Activated CD4-positive, alpha-beta T cell treated with anti-CD3 and anti-CD28 coated beads for 36 hours (primary cell): ENCODE measurements around the gene VOPP1. TPM values are rescaled to one million over a fixed set of nuclear protein-coding genes. Genes with fewer than 3 reads are reported as not detected.

Experiments
- ATAC-seq: fragments of 200-7000 bp; cut with Tn5 transposase; one replicate; pipeline ENCODE4 v1.10.0; 2021; ENCODE audit warnings: mild to moderate bottlenecking, moderate library complexity
- CTCF ChIA-PET: fragments of 350-600 bp; sonication (Branson Sonifier 250); formaldehyde crosslinking; loops from one replicate; lab custom pipeline; 2021; ENCODE audit warnings: antibody characterized with exemption; lab: Charles Lee
- POLR2A ChIA-PET: fragments of 350-600 bp; sonication (Branson Sonifier 250); formaldehyde crosslinking; loops from one replicate; lab custom pipeline; 2021; ENCODE audit warnings: antibody characterized with exemption, inconsistent platforms; lab: Charles Lee
- DNase-seq: peaks from one replicate; pipeline ENCODE4 v3.0.0-alpha.2; 2020
- H3K27ac Mint-ChIP-seq: one replicate; pipeline ENCODE4 v1.8.0; 2021; ENCODE audit warnings: mixed read lengths
- H3K27me3 Mint-ChIP-seq: one replicate; pipeline ENCODE4 v1.8.0; 2021; ENCODE audit warnings: mixed read lengths
- H3K36me3 Mint-ChIP-seq: one replicate; pipeline ENCODE4 v1.8.0; 2021; ENCODE audit warnings: low read depth, mixed read lengths
- H3K4me1 Mint-ChIP-seq: one replicate; pipeline ENCODE4 v1.8.0; 2021; ENCODE audit warnings: mixed read lengths
- H3K4me3 Mint-ChIP-seq: one replicate; pipeline ENCODE4 v1.8.0; 2021; ENCODE audit warnings: mild to moderate bottlenecking, moderate library complexity, mixed read lengths
- H3K9me3 Mint-ChIP-seq: one replicate; pipeline ENCODE4 v1.8.0; 2021; ENCODE audit warnings: low read depth, mixed read lengths
- intact Hi-C, 2 experiments: fragments of 100-400 bp; cut with DNase I in 1 of 2; cut with micrococcal nuclease in 1 of 2; formaldehyde crosslinking; loops; one replicate each; pipeline versions ENCODE4 v1.14.2 to v1.15.1; 2022 to 2024; cut with DNase I, micrococcal nuclease
- total RNA-seq, 2 experiments: library from RNA; stranded (reverse); gene quantifications; one replicate each; pipeline ENCODE4 v1.2.3, GENCODE V29; 2021

The VOPP1 gene
- total RNA-seq, 2 experiments from 2014 or later = 63.7 to 64.2 TPM

DNA sequence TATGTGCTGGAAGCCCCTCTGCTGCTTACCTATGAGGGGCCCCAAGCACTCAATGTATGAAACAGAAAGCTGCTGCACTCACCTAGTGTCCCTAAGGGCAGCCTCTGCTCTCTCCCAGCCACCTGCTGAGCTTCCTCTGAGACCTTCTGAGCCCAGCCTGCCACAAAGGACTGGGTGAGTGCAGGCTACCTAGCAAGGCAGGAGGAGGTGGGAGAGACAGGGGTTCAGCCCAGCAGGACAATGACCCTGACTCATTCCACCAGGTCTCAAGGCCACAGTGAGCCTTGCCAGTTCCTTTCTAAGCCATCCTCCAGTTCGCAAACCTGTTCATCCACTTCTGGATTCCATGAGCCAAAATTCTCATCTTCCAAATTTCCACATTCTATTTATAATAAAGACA, 16.3 kb downstream of the VOPP1 start:
- no peak overlapping the region for H3K4me3 Mint-ChIP-seq
- no peaks in the 10 kb centered on the region for H3K9me3 Mint-ChIP-seq
- H3K36me3 Mint-ChIP-seq = peaks cover 33% of the 10 kb centered on the region
- DNase-seq (no peak), ATAC-seq (no peak)
- H3K27me3 Mint-ChIP-seq = no peaks in the 10 kb centered on the region
- intact Hi-C loops = loop anchor here (1.0 to 2.0 kb wide), 3 partner anchors 15 to 21 kb away; no protein-coding TSS in a partner anchor
- ChIA-PET CTCF (interaction anchor here (0.6 to 1.3 kb wide), 4 partner anchors 9 to 23 kb away, joined by 3 to 8 read pairs (median 5); no protein-coding TSS in a partner anchor), POLR2A (interaction anchor here (4.3 kb wide), 1 partner anchor 22 kb away, joined by 25 read pairs; no protein-coding TSS in a partner anchor)
- peaks cover 94% of the 10 kb centered on the region for H3K4me1 Mint-ChIP-seq
- peak overlapping the region; percentile 69 for H3K27ac Mint-ChIP-seq

DNA sequence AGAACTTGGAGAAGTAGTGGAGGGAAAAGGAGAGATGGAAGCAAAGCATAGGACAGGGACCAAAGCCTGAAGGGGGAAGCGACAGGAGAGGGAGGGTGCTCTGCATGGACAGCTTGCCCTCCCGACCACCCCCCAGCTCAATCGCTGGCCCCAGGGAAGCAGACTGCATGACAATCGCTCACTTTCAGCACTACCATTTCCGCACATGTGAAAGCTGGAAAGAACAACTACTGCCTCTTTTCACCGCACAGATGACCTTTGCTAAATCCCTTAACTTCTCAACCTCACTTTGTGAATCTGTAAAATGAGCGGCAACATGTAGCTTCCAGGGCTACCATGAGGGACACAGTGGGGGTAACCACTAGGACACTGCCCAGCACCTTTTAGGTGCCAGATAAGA, 17.1 kb downstream of the VOPP1 start:
- ATAC-seq = no peak
- no peak for DNase-seq
- no peak overlapping the region for H3K4me3 Mint-ChIP-seq
- intact Hi-C loops = no loop called here
- ChIA-PET CTCF (interaction anchor here (1.0 to 1.4 kb wide), 5 partner anchors 8 to 33 kb away, joined by 3 to 8 read pairs (median 4); no protein-coding TSS in a partner anchor), POLR2A (interaction anchor here (4.3 kb wide), 1 partner anchor 21 kb away, joined by 25 read pairs; no protein-coding TSS in a partner anchor)
- peaks cover 30% of the 10 kb centered on the region for H3K36me3 Mint-ChIP-seq
- no peaks in the 10 kb centered on the region for H3K27me3 Mint-ChIP-seq
- H3K9me3 Mint-ChIP-seq = no peaks in the 10 kb centered on the region
- peaks cover 94% of the 10 kb centered on the region for H3K4me1 Mint-ChIP-seq
- peak overlapping the region; percentile 51 for H3K27ac Mint-ChIP-seq

DNA sequence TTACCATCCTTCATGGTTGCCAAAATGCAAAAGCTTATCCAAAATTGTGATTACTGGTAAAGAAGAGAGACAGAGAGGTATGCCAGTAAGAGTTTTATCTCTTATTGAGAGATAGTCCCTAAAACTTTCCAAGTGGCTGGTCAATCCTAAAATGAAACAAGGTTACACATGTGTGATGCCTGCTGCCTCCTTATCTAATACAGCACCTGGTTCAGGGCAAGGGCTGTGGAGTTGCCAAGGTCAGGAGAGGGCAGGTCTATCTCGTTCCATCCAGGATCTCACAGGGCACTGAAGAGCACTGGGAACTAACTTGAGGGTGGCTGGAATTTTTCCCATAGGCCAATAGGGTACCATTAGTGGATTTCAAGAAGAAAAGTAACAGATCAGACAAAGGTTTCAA, 18.3 kb downstream of the VOPP1 start:
- intact Hi-C loops = no loop called here
- H3K27ac Mint-ChIP-seq = no peak overlapping the region
- ATAC-seq (no peak), DNase-seq (no peak)
- no peaks in the 10 kb centered on the region for H3K9me3 Mint-ChIP-seq
- ChIA-PET POLR2A (interaction anchor here (0.6 to 4.3 kb wide), 2 partner anchors 20 to 37 kb away, joined by 5 to 25 read pairs; no protein-coding TSS in a partner anchor), CTCF (interaction anchor here (0.7 to 1.4 kb wide), 4 partner anchors 8 to 40 kb away, joined by 3 to 4 read pairs (median 4); no protein-coding TSS in a partner anchor)
- peaks cover 94% of the 10 kb centered on the region for H3K4me1 Mint-ChIP-seq
- peaks cover 29% of the 10 kb centered on the region for H3K36me3 Mint-ChIP-seq
- no peak overlapping the region for H3K4me3 Mint-ChIP-seq
- H3K27me3 Mint-ChIP-seq = no peaks in the 10 kb centered on the region

DNA sequence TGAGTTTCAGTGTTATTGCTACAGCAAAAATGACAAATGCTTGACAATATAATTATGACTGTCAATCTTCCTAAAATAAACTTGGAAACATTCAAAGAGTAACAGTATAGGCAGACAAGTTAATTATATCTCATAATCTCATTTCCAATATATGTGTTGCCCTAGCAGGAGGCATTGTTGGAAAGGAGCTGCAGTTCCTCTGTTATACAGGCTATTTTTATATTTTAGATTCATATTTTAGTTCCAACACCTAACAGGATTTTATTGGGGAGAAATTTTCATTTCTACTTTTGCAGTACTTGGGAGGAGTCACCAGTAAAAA, 19.3 kb downstream of the VOPP1 start:
- no peak for ATAC-seq

DNA sequence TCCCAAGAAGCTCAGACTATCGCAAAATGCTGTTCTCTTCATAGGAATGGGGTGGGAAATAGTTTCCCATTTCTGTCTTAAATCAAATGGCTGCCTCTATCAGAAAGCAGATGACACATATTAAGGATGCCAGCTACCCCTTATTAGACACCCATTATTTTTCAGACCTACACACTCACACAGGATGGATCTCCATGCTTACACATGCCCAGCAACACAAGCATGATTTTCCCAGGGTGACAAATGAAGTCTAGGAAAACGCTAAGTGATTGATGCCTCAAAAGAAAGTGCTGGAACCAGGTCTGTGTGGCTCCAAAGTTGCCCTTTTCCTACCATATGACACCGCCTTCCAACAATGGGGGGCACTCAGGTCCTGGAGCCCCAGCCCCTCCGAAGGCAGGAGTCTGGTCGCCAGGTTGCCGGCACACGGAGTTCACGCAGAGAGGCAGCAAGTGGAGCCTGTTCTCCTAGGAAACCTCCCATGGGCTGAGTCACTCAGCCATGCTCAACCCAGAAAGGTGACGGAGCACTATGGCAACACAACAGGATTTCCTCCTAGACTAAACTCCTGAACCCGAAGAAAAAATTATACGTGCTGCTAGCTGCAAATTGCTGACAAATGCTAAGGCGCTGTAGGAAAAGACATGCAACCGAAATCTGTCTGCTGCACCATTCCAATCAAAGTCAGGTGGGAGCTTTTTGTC, 19.8 kb downstream of the VOPP1 start:
- Mint-ChIP-seq H3K9me3 (no peaks in the 10 kb centered on the region), H3K27me3 (no peaks in the 10 kb centered on the region), H3K4me3 (no peak overlapping the region), H3K36me3 (peaks cover 31% of the 10 kb centered on the region), H3K4me1 (peaks cover 96% of the 10 kb centered on the region), H3K27ac (no peak overlapping the region)
- ATAC-seq = no peak
- DNase-seq = no peak
- ChIA-PET CTCF (interaction anchor here (0.6 to 2.4 kb wide), 3 partner anchors 18 to 137 kb away, joined by 3 to 9 read pairs (median 4); no protein-coding TSS in a partner anchor), POLR2A (interaction anchor here (4.3 kb wide), 1 partner anchor 19 kb away, joined by 25 read pairs; no protein-coding TSS in a partner anchor)
- intact Hi-C loops = no loop called here

More for the DNA sequence above, 19.3 kb downstream of the VOPP1 start:
- H3K9me3 Mint-ChIP-seq = no peaks in the 10 kb centered on the region
- CTCF ChIA-PET = interaction anchor here (0.6 to 2.4 kb wide), 2 partner anchors 18 to 45 kb away, joined by 4 to 9 read pairs; no protein-coding TSS in a partner anchor
- POLR2A ChIA-PET = interaction anchor here (4.3 kb wide), 1 partner anchor 19 kb away, joined by 25 read pairs; no protein-coding TSS in a partner anchor
- peaks cover 96% of the 10 kb centered on the region for H3K4me1 Mint-ChIP-seq
- intact Hi-C loops = no loop called here
- peaks cover 29% of the 10 kb centered on the region for H3K36me3 Mint-ChIP-seq
- no peak for DNase-seq
- H3K27ac Mint-ChIP-seq = no peak overlapping the region
- H3K27me3 Mint-ChIP-seq = no peaks in the 10 kb centered on the region
- no peak overlapping the region for H3K4me3 Mint-ChIP-seq

DNA sequence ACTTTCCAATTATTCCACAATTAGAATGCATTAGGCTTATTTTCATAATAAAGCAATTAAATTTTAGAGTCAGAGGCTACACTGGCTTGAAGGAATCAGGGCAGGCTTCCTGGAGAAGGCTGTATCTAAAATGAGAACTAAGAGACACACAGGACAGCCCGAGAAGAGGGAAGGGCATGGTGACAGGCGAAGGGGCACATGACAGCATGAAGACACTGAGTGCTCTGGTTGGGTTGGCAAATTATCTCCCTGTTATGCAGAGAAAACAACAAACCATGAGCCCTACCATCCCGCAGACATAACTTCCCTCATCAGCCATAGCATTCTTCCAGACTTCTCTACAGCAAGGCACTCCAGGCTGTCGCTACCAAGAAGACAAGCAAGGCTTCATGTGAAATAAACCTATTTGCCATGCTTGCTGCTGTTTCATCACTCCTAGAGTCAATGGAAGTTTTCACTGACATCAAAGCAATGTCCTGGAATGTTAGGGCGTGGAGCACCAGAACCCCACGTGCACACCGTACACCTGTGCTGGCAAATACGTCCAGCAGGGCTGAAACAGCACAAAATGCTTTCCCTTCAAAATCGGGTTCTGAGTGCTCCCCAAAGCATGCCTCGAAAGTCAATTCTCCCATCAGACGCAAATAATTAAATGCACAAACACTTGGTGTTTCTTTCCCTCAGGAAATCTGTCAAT, 21.3 kb downstream of the VOPP1 start:
- ATAC-seq (no peak), DNase-seq (no peak)
- H3K27me3 Mint-ChIP-seq = no peaks in the 10 kb centered on the region
- ChIA-PET POLR2A (no interaction called here), CTCF (interaction anchor here (0.6 to 2.4 kb wide), 2 partner anchors 13 to 16 kb away, joined by 3 to 9 read pairs; no protein-coding TSS in a partner anchor)
- peaks cover 94% of the 10 kb centered on the region for H3K4me1 Mint-ChIP-seq
- intact Hi-C loops = no loop called here
- peaks cover 30% of the 10 kb centered on the region for H3K36me3 Mint-ChIP-seq
- H3K9me3 Mint-ChIP-seq = no peaks in the 10 kb centered on the region
- no peak overlapping the region for H3K4me3 Mint-ChIP-seq
- no peak overlapping the region for H3K27ac Mint-ChIP-seq

DNA sequence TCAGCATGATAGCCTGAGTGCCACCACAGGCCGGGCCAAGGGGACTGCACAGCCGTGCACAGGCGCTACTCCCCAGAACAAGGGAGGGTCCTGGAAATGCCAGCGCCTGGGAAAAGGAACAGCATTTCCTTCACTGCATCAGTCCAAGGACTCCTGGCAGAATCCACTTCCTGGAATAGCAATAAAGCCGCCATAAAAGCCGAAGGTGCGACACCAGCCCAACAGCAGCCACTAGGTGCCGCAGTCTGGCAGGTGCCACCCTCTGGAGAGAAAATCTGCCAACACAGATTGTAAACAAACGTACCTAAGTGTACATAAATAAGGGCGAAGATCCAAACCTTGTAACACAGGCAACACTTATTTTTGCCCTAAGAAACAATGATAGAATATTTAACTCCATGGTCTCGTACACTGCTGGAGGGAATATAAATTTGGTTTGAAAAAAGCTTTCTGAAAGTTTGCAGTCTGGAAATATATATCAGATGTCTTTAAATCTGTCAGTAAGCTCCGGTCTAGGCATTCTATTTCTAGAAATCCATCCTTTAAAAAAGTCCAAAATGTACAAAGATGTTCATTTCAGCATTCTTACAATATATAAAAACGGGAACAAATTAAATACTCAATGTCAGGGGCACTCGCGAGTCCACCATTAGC, 22.2 kb downstream of the VOPP1 start:
- ChIA-PET CTCF (interaction anchor here (0.6 kb wide), 1 partner anchor 12 kb away, joined by 3 read pairs; no protein-coding TSS in a partner anchor), POLR2A (no interaction called here)
- H3K9me3 Mint-ChIP-seq = no peaks in the 10 kb centered on the region
- intact Hi-C loops = no loop called here
- H3K4me3 Mint-ChIP-seq = no peak overlapping the region
- peaks cover 94% of the 10 kb centered on the region for H3K4me1 Mint-ChIP-seq
- H3K27ac Mint-ChIP-seq = no peak overlapping the region
- ATAC-seq (no peak), DNase-seq (no peak)
- peaks cover 25% of the 10 kb centered on the region for H3K36me3 Mint-ChIP-seq
- H3K27me3 Mint-ChIP-seq = no peaks in the 10 kb centered on the region

DNA sequence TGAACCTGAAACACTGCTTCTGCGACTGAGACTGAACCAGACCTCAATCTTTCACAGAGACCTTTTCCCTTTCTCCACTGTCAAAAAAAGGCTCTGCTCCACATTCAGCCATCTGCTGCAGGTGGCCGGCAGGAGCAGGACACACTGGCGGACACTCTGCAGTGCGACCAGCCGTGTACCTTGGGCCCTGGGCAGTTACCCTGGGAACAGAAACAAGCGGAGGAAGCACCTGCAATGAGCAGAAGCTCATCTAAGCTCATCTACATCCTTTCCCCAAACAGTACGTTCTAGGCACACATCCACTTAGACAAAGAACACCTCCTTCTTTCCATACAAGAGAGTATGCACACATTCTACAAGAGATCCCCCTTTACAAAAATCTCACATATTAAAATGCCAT, 22.8 kb downstream of the VOPP1 start:
- ChIA-PET POLR2A (no interaction called here), CTCF (interaction anchor here (0.6 to 1.2 kb wide), 3 partner anchors 21 to 267 kb away, joined by 3 to 4 read pairs (median 3); no protein-coding TSS in a partner anchor)
- Mint-ChIP-seq H3K9me3 (no peaks in the 10 kb centered on the region), H3K4me3 (no peak overlapping the region), H3K36me3 (peaks cover 23% of the 10 kb centered on the region), H3K27ac (no peak overlapping the region), H3K4me1 (peaks cover 93% of the 10 kb centered on the region), H3K27me3 (no peaks in the 10 kb centered on the region)
- DNase-seq = no peak
- ATAC-seq = no peak
- intact Hi-C loops = no loop called here

DNA sequence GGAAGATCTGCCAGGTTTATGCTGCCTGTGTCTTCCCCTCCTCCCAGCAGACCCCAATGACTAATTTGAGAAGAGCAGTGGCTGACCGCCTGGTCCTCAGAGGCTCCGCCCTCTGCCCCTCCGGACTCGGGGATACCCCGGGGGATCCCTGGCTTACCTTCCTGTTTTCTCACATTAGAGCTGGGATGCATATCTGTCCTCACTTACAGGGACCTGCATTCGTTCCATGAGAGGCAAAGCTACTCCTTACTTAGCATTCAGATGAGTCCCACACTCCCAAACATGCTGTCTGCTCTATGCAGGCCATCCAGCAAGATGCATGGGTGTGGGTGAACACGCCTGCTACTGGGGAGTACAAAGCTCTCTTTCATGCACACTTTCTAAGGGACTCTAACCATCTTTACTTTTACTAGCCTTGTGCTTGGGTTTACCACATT, 24.0 kb downstream of the VOPP1 start:
- no peak for DNase-seq
- ChIA-PET CTCF (interaction anchor here (0.6 to 1.2 kb wide), 4 partner anchors 9 to 452 kb away, joined by 3 to 4 read pairs (median 4); no protein-coding TSS in a partner anchor), POLR2A (no interaction called here)
- no peak overlapping the region for H3K4me3 Mint-ChIP-seq
- H3K36me3 Mint-ChIP-seq = peaks cover 25% of the 10 kb centered on the region
- ATAC-seq = no peak
- H3K27ac Mint-ChIP-seq = no peak overlapping the region
- intact Hi-C loops = no loop called here
- H3K9me3 Mint-ChIP-seq = no peaks in the 10 kb centered on the region
- peaks cover 89% of the 10 kb centered on the region for H3K4me1 Mint-ChIP-seq
- H3K27me3 Mint-ChIP-seq = no peaks in the 10 kb centered on the region

DNA sequence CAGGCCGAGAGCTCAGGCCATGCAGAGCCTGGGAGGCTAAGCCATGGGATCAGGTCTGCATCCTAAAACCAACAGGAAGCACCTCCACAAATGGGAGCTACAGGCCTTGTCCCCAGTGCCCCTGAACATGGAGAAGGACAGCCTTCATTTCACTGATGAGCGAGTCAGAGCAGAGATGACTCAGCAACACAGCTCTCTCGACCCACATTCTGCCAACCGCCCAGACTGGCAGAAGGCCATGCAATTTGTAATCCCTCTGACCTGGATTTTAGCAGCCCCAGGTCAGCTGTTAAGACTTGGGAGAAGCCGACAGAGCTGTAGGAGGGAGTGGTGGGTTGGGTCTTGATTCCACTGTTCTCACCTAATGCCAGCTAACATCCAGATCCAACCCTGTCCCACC, 25.5 kb downstream of the VOPP1 start:
- Mint-ChIP-seq H3K4me1 (peaks cover 79% of the 10 kb centered on the region), H3K4me3 (no peak overlapping the region), H3K27me3 (no peaks in the 10 kb centered on the region), H3K27ac (no peak overlapping the region), H3K9me3 (no peaks in the 10 kb centered on the region), H3K36me3 (peaks cover 29% of the 10 kb centered on the region)
- ATAC-seq (peak; percentile 95), DNase-seq (peak; percentile 77)
- intact Hi-C loops = no loop called here
- POLR2A ChIA-PET = interaction anchor here (0.6 to 1.0 kb wide), 2 partner anchors 12 to 66 kb away, joined by 3 to 7 read pairs; no protein-coding TSS in a partner anchor
- CTCF ChIA-PET = interaction anchor here (0.7 to 2.3 kb wide), 8 partner anchors 8 to 114 kb away, joined by 3 to 6 read pairs (median 4); no protein-coding TSS in a partner anchor
